A549 (cell line): ENCODE measurements around the gene KCTD20.

Experiments used
- BHLHE40 ChIP-seq: IDR thresholded peaks from 2 replicates; pipeline ENCODE4 v1.6.1; 2012; ENCODE audit warnings: low read depth, low read length, inconsistent platforms
- CEBPB ChIP-seq, 2 experiments: fragments of >200 bp in 1 of 2; sonication (Bioruptor Twin) in 1 of 2; formaldehyde crosslinking in 1 of 2; IDR thresholded peaks; 2 replicates each; pipeline ENCODE4 v1.6.1; 2012 to 2016
- CTCF ChIP-seq: fragments of >200 bp; sonication (Bioruptor Twin); formaldehyde crosslinking; IDR thresholded peaks from 3 replicates; pipeline ENCODE4 v1.5.1; 2016
- EP300 ChIP-seq, 2 experiments: fragments of >200 bp; sonication (Bioruptor Twin); formaldehyde crosslinking; IDR thresholded peaks; 2 replicates in 1 of 2; 3 replicates in 1 of 2; pipeline ENCODE4 v1.6.1; 2016 to 2017
- ESRRA ChIP-seq: fragments of 150-350 bp; IDR thresholded peaks from 2 replicates; pipeline ENCODE4 v1.6.1; 2014; ENCODE audit warnings: mild to moderate bottlenecking, low read length, borderline replicate concordance
- JUNB ChIP-seq: fragments of >200 bp; sonication (Bioruptor Twin); formaldehyde crosslinking; IDR thresholded peaks from 2 replicates; pipeline ENCODE4 v1.6.1; 2016
- KDM1A ChIP-seq: fragments of 200-600 bp; sonication (generic); IDR thresholded peaks from 2 replicates; pipeline ENCODE4 v1.6.1; 2016; ENCODE audit warnings: low read depth, mild to moderate bottlenecking
- MAX ChIP-seq: IDR thresholded peaks from 2 replicates; pipeline ENCODE4 v1.6.1; 2012
- ZNF302 ChIP-seq: fragments of 250-450 bp; sonication (Bioruptor Pico); IDR thresholded peaks from 2 replicates; pipeline ENCODE4 v1.9.0; 2021; ENCODE audit warnings: inconsistent platforms, mild to moderate bottlenecking, moderate library complexity
- ZSCAN20 ChIP-seq: fragments of 250-450 bp; sonication (Bioruptor Pico); IDR thresholded peaks from 2 replicates; pipeline ENCODE4 v1.8.0; 2022; ENCODE audit warnings: mild to moderate bottlenecking, moderate library complexity

GRCh38 chr6:36492092-36492491 lies 49.3 kb downstream of the KCTD20 start:
- no peak for TF ChIP-seq CEBPB (IDR thresholded peaks at IDR 0.05)
- no peak for TF ChIP-seq MAX
- no peak for TF ChIP-seq ESRRA
- no peak for TF ChIP-seq EP300 (IDR thresholded peaks at IDR 0.05)
- no peak for TF ChIP-seq CTCF
- no peak for TF ChIP-seq BHLHE40
- TF ChIP-seq KDM1A: no peak
- no peak for TF ChIP-seq ZNF302 (CRISPR knock-in tag)
- no peak for TF ChIP-seq ZSCAN20 (CRISPR knock-in tag)
- no peak for TF ChIP-seq JUNB
